OCI-LY7 (cell line): Measurements from ENCODE around the gene CCDC33.

Source experiments
- CTCF ChIP-seq: fragments of 200-600 bp; sonication (generic); conservative IDR thresholded peaks from 2 replicates; pipeline ENCODE4 v1.5.1; 2014; ENCODE audit warnings: mild to moderate bottlenecking, antibody characterized with exemption, low read length, moderate library complexity, mixed read lengths
- EZH2phosphoT487 ChIP-seq: fragments of 200-600 bp; sonication (generic); IDR thresholded peaks from 2 replicates; pipeline ENCODE4 v1.6.1; 2018; ENCODE audit warnings: low read depth, borderline replicate concordance, mild to moderate bottlenecking, mixed run types, antibody characterized with exemption, low read length, moderate library complexity, mixed read lengths

DNA sequence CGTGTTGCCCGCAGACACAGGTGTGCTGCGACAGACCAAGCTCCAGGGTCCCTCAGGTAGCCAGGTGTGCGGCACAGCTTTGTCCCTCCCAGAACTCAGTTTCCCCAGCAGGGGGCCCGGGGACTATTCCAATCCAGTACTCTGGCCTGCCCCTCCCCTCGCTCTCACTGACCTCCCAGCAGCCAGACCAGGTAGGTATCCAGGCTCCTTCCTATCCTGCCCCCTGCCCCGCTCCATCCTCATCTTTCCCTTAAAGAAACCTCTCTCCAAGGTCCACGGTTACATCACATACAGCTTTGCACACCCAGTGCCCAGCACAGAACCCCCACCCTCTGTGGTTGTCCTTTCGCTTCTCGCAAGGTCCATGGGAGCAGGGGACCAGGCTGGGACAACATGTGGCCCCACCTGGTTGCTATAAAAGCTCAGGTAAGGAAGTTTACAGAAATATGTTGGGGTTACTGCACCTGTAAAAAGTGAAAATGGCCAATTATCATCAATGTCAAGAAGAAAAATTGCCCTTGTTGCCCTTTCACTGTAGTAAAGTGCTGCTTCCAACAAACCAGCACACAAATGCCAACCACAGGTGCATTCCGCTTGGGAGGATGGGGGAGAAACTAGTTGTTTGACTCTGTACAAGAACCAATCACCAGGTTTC is 138.6 kb downstream of the CCDC33 start:
- TF ChIP-seq CTCF (no peak), EZH2phosphoT487 (no peak)
